ENCODE measurements around the gene BEND2. TPM values are rescaled to one million over a fixed set of nuclear protein-coding genes. Genes with fewer than 3 reads are reported as not detected.

Gene BEND2
- polyA plus RNA-seq, 1 donor, result not detected

DNA sequence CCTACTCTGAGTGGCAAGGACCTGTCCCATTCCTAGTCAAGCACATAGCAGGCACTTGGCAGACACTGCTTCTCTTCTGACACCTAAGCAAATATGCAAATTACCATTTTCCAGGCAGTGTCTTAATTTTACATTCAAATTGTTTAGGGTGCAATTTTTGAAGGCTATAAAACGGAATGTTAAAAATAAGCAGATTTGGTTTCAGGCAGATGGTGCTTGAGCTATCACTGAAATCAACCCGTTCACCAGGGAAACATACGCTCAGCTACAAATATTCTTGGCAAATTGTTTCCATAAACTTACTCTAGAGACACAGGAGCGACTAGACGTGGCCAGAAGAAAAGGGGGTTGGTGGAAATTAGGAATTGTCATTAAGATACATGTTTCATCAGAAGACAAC is 45.7 kb downstream of the BEND2 start:
- Histone ChIP-seq H3K36me3 (ENCODE audit: control insufficient read depth, insufficient read depth, low read length) (no peaks in the 10 kb centered on the region), H3K27me3 (ENCODE audit: control insufficient read depth, insufficient read depth, low read length) (no peaks in the 10 kb centered on the region), H3K4me1 (ENCODE audit: control insufficient read depth, insufficient read depth, low read length) (no peaks in the 10 kb centered on the region), H3K9me3 (ENCODE audit: control insufficient read depth, low read depth, low read length) (no peaks in the 10 kb centered on the region), H3K27ac (ENCODE audit: low read length) (no peak overlapping the region), H3K4me3 (ENCODE audit: low read length) (no peak overlapping the region)
- no peak for DNase-seq
- WGBS (ENCODE audit: insufficient coverage, low lambda C conversion rate), result 83% methylated on average over 2 of the region's 5 CpGs

DNA sequence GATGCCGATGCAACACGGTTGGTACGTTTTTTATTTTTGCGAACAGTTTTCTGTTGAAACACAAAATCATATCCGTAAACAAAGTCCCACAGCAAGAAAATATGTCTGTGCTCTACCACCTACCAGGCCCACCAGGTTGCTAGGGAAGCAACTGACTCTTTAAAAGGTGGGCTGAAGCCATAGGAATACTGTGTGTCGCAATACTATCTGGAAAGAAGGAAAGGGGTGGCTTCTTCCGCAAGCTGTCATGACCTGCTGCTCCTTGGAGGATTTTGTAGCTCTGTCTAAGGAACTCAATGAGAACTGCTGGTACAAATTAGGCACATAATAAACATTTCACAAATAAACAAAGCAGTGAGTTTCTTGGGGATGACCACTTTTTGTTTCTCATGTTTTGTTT is 46.5 kb downstream of the BEND2 start:
- Histone ChIP-seq H3K9me3 (ENCODE audit: control insufficient read depth, low read depth, low read length) (no peaks in the 10 kb centered on the region), H3K4me1 (ENCODE audit: control insufficient read depth, insufficient read depth, low read length) (no peaks in the 10 kb centered on the region), H3K27ac (ENCODE audit: low read length) (no peak overlapping the region), H3K36me3 (ENCODE audit: control insufficient read depth, insufficient read depth, low read length) (no peaks in the 10 kb centered on the region), H3K27me3 (ENCODE audit: control insufficient read depth, insufficient read depth, low read length) (no peaks in the 10 kb centered on the region), H3K4me3 (ENCODE audit: low read length) (no peak overlapping the region)
- WGBS (ENCODE audit: insufficient coverage, low lambda C conversion rate), result no CpG with 5 or more reads among the region's 7 CpGs
- no peak for DNase-seq

DNA sequence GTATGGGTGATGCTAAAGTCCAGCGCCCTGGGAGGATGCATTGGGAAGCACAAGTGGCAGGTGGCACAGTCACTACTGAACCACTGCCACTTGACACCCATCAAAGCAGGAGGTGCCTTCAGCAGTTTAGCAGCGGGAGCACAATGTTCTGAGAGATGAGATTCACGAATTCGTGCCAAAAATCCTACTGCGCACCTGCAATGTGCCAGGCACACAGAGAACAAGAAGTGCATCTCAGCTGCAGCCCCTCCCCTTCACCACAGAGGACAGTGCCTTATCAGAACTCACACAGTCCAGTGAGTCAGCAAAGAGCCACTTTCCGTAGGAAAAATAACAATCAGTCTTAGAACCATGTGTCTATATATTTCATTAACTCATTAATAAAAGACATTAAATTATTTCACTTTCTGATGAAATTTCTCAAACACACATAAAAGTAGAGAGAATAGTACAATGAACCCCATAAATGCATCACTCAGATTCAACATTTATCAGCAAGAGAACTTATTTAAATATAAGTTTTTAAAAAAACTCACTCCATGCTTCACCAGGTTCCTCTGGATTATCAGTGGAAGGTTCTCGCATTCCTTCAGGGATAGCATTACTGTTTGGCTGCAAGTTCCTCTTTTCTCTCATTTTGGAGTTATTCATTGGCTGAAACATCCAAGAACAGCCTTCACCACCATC is 47.0 kb downstream of the BEND2 start:
- no peaks in the 10 kb centered on the region for H3K4me1 ChIP-seq (ENCODE audit: control insufficient read depth, insufficient read depth, low read length)
- no peak for DNase-seq
- H3K36me3 ChIP-seq (ENCODE audit: control insufficient read depth, insufficient read depth, low read length), result no peaks in the 10 kb centered on the region
- no peaks in the 10 kb centered on the region for H3K27me3 ChIP-seq (ENCODE audit: control insufficient read depth, insufficient read depth, low read length)
- H3K9me3 ChIP-seq (ENCODE audit: control insufficient read depth, low read depth, low read length), result no peaks in the 10 kb centered on the region
- no peak overlapping the region for H3K4me3 ChIP-seq (ENCODE audit: low read length)
- H3K27ac ChIP-seq (ENCODE audit: low read length), result no peak overlapping the region
- 0% methylated on average over 1 of the region's 7 CpGs for WGBS (ENCODE audit: insufficient coverage, low lambda C conversion rate)

DNA sequence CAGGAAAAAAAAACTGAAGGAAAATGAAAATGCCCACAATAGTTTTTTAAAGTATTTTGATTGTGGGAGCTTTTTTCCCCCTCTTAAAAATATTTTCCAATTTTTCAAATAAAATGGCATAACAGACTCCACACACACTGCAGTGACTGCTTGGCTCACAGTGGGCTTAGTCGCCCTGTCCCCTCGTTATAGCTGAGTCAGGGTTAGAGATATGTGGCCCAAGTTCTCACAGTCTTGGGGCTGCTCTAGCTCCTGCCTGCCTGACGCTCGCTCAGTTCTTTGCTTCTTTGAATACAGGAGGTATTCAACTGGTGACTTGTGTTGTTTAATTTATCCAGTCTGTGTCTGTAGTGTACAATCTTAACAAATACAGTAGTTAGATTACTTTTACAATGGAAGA is 47.7 kb downstream of the BEND2 start:
- DNase-seq, result no peak
- H3K27me3 ChIP-seq (ENCODE audit: control insufficient read depth, insufficient read depth, low read length), result no peaks in the 10 kb centered on the region
- WGBS (ENCODE audit: insufficient coverage, low lambda C conversion rate), result no CpG with 5 or more reads among the region's 4 CpGs
- H3K4me3 ChIP-seq (ENCODE audit: low read length), result no peak overlapping the region
- H3K36me3 ChIP-seq (ENCODE audit: control insufficient read depth, insufficient read depth, low read length), result no peaks in the 10 kb centered on the region
- H3K9me3 ChIP-seq (ENCODE audit: control insufficient read depth, low read depth, low read length), result no peaks in the 10 kb centered on the region
- no peaks in the 10 kb centered on the region for H3K4me1 ChIP-seq (ENCODE audit: control insufficient read depth, insufficient read depth, low read length)
- no peak overlapping the region for H3K27ac ChIP-seq (ENCODE audit: low read length)

DNA sequence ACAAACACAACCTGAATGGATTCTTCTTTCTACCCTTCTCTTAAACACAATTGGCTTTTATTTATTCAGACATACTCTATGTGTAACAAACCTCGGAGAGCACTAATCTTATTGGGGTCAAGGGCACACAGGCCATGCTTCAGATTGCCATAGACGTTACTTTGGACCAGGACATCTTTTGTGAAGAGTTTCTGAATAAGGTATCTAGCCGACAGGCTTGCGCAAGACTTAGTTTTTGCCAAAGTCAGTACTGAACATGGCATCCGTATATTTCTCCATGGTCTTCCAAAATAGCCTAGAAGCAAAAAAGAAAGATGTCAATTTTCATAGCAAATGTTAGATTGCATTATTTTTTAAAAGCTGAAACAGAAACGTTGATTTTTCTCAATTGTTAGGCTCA is 49.8 kb downstream of the BEND2 start:
- Histone ChIP-seq H3K9me3 (ENCODE audit: control insufficient read depth, low read depth, low read length) (no peaks in the 10 kb centered on the region), H3K4me3 (ENCODE audit: low read length) (no peak overlapping the region), H3K4me1 (ENCODE audit: control insufficient read depth, insufficient read depth, low read length) (no peaks in the 10 kb centered on the region), H3K36me3 (ENCODE audit: control insufficient read depth, insufficient read depth, low read length) (no peaks in the 10 kb centered on the region), H3K27me3 (ENCODE audit: control insufficient read depth, insufficient read depth, low read length) (no peaks in the 10 kb centered on the region), H3K27ac (ENCODE audit: low read length) (no peak overlapping the region)
- no peak for DNase-seq
- 60% methylated on average over 1 of the region's 6 CpGs for WGBS (ENCODE audit: insufficient coverage, low lambda C conversion rate)

DNA sequence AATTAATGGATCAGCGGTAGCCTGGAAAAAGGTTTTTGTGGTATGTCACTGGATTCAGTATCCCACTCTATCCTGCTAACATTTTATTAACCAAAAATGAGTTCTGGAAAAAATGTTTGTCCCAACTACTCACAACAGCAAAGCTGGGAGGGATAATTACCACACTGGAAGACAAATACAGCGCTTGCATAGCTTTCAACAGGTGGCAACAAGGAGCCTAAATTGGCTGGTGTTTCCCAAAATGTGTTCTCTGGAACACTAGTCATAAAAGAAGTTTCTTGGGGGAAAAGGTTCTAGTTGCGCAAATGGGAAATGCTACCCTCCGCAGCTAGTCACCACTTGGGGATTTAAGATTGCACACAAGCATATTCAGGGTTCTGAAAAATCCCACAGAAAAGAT is 54.6 kb downstream of the BEND2 start:
- Histone ChIP-seq H3K4me1 (ENCODE audit: control insufficient read depth, insufficient read depth, low read length) (no peaks in the 10 kb centered on the region), H3K4me3 (ENCODE audit: low read length) (no peak overlapping the region), H3K9me3 (ENCODE audit: control insufficient read depth, low read depth, low read length) (no peaks in the 10 kb centered on the region), H3K27ac (ENCODE audit: low read length) (no peak overlapping the region), H3K27me3 (ENCODE audit: control insufficient read depth, insufficient read depth, low read length) (no peaks in the 10 kb centered on the region), H3K36me3 (ENCODE audit: control insufficient read depth, insufficient read depth, low read length) (no peaks in the 10 kb centered on the region)
- DNase-seq, result no peak
- WGBS (ENCODE audit: insufficient coverage, low lambda C conversion rate), result no CpG with 5 or more reads among the region's 4 CpGs

DNA sequence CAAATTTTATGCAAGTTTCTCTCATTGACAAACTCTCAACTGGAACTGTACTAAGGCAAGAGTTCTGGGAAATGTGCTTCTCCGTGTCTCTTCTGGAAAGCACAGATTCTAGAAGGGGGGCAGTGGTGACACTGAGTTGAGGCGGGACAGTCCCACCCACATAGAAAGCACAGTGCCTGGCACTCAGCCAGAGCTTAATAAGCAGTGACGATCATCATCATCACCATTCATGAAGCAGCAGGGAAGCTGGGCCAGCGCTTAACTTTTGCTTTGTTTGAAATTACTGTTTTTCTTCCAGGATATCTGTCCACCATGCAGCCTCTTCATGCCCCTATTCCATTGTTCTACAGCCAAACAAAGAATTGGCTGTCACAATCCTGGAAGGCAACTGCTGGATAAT is 60.3 kb downstream of the BEND2 start:
- H3K27me3 ChIP-seq (ENCODE audit: control insufficient read depth, insufficient read depth, low read length), result no peaks in the 10 kb centered on the region
- no peak overlapping the region for H3K27ac ChIP-seq (ENCODE audit: low read length)
- H3K4me1 ChIP-seq (ENCODE audit: control insufficient read depth, insufficient read depth, low read length), result no peaks in the 10 kb centered on the region
- H3K36me3 ChIP-seq (ENCODE audit: control insufficient read depth, insufficient read depth, low read length), result no peaks in the 10 kb centered on the region
- no peaks in the 10 kb centered on the region for H3K9me3 ChIP-seq (ENCODE audit: control insufficient read depth, low read depth, low read length)
- no peak for DNase-seq
- no CpG with 5 or more reads among the region's 4 CpGs for WGBS (ENCODE audit: insufficient coverage, low lambda C conversion rate)
- no peak overlapping the region for H3K4me3 ChIP-seq (ENCODE audit: low read length)

DNA sequence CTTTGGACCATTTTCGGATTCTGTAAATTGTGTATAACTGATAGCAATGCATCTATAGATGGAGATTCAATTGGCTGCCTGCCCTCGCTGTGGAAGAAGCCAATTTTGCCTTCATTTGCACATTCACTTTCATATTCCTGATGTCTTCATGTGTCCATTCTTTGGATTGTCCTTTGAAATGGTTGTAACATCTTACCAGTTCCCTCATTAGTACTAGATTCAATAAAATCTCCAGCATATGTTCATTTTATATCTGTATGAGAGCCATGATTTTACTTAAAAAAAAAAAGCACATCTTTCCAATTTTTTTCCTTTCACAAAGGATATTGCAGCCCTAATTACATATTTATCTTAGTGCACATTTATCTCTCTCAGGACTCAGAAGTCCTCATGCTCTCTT is 61.7 kb downstream of the BEND2 start:
- Histone ChIP-seq H3K4me3 (ENCODE audit: low read length) (no peak overlapping the region), H3K9me3 (ENCODE audit: control insufficient read depth, low read depth, low read length) (no peaks in the 10 kb centered on the region), H3K27me3 (ENCODE audit: control insufficient read depth, insufficient read depth, low read length) (no peaks in the 10 kb centered on the region), H3K4me1 (ENCODE audit: control insufficient read depth, insufficient read depth, low read length) (no peaks in the 10 kb centered on the region), H3K27ac (ENCODE audit: low read length) (no peak overlapping the region), H3K36me3 (ENCODE audit: control insufficient read depth, insufficient read depth, low read length) (no peaks in the 10 kb centered on the region)
- DNase-seq, result no peak
- no CpG with 5 or more reads among the region's 2 CpGs for WGBS (ENCODE audit: insufficient coverage, low lambda C conversion rate)

DNA sequence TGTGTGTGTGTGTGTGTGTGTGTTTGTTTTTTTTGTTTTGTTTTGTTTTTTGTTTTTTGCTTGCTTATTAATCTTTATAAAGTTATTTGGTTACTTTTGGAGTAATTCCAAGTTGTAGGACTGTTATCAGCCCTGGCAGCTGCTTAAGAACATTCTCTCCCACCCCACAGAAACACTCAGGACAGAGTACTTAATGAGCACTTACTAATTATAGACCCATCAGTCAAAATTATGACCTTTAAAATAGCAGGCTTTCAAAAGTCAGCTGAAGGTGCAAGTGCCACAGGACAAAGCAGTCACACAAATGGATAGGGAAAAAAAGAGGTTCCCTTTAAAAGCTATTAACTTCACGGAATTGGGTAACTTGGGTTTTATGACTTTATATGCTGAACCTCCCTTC is 69.0 kb downstream of the BEND2 start:
- WGBS (ENCODE audit: insufficient coverage, low lambda C conversion rate), result no CpG with 5 or more reads among the region's 1 CpG
- H3K9me3 ChIP-seq (ENCODE audit: control insufficient read depth, low read depth, low read length), result no peaks in the 10 kb centered on the region
- H3K4me3 ChIP-seq (ENCODE audit: low read length), result no peak overlapping the region
- no peaks in the 10 kb centered on the region for H3K36me3 ChIP-seq (ENCODE audit: control insufficient read depth, insufficient read depth, low read length)
- no peak for DNase-seq
- no peak overlapping the region for H3K27ac ChIP-seq (ENCODE audit: low read length)
- no peaks in the 10 kb centered on the region for H3K27me3 ChIP-seq (ENCODE audit: control insufficient read depth, insufficient read depth, low read length)
- no peaks in the 10 kb centered on the region for H3K4me1 ChIP-seq (ENCODE audit: control insufficient read depth, insufficient read depth, low read length)

DNA sequence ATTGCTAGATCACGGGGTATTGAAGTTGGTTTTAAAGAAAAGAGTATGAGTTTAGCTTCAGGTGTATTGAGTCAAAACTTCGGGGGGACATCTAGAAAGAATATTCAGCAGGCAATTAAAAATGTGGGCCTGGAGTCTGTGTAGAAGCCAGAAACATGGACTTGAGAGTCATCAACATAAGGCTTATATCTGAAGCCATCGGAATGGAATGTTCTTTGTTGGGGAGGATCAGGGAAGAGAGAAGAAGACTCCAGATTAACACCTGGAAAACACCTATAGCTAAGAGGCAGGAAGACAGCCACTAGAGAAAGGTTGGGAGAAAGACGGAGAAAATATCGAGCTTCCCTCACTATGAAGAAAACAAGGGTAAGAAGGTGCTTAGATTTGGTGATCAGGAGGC is 69.5 kb downstream of the BEND2 start:
- Histone ChIP-seq H3K9me3 (ENCODE audit: control insufficient read depth, low read depth, low read length) (no peaks in the 10 kb centered on the region), H3K27me3 (ENCODE audit: control insufficient read depth, insufficient read depth, low read length) (no peaks in the 10 kb centered on the region), H3K4me3 (ENCODE audit: low read length) (no peak overlapping the region), H3K36me3 (ENCODE audit: control insufficient read depth, insufficient read depth, low read length) (no peaks in the 10 kb centered on the region), H3K4me1 (ENCODE audit: control insufficient read depth, insufficient read depth, low read length) (no peaks in the 10 kb centered on the region), H3K27ac (ENCODE audit: low read length) (no peak overlapping the region)
- no peak for DNase-seq
- no CpG with 5 or more reads among the region's 5 CpGs for WGBS (ENCODE audit: insufficient coverage, low lambda C conversion rate)

DNA sequence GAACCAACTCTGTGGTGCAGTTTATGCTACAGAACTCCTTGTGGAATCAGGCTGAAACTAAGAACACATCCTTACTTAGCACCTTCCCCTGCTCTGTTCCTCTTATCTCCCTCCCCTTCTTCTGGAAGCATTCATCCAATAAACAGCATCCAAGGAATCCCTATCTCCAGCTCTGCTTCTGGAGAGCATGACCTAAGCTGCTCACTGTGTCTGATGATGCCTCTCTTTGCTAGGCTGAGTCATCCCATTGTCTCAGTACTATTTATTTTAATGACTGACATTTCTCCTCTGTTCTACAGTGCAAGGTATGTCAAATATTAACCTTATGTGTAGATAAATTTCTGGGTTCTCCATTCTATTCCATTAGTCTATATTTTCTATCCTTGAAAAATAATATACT is 71.2 kb downstream of the BEND2 start:
- no peak overlapping the region for H3K27ac ChIP-seq (ENCODE audit: low read length)
- no peaks in the 10 kb centered on the region for H3K9me3 ChIP-seq (ENCODE audit: control insufficient read depth, low read depth, low read length)
- DNase-seq, result no peak
- no peak overlapping the region for H3K4me3 ChIP-seq (ENCODE audit: low read length)
- no peaks in the 10 kb centered on the region for H3K36me3 ChIP-seq (ENCODE audit: control insufficient read depth, insufficient read depth, low read length)
- H3K4me1 ChIP-seq (ENCODE audit: control insufficient read depth, insufficient read depth, low read length), result no peaks in the 10 kb centered on the region
- H3K27me3 ChIP-seq (ENCODE audit: control insufficient read depth, insufficient read depth, low read length), result no peaks in the 10 kb centered on the region
